Mesenchymal stem cell (in vitro differentiated cells and primary cell): ENCODE data around the gene HYAL2.

Experiments
- DNase-seq: peaks from one replicate; pipeline ENCODE4 v3.0.0-alpha.2; 2013
- H2AFZ ChIP-seq: one replicate; pipeline ENCODE4 v1.6.1; 2013; ENCODE audit warnings: low read depth, mild to moderate bottlenecking, control low read depth, inconsistent platforms, low read length, moderate library complexity
- H2AK5ac ChIP-seq: 2 replicates; pipeline ENCODE4 v1.6.1; 2013; ENCODE audit warnings: low read length, moderate library complexity, mild to moderate bottlenecking, inconsistent platforms; ENCODE audit not compliant: severe bottlenecking
- H2BK120ac ChIP-seq: one replicate; pipeline ENCODE4 v1.6.1; 2013; ENCODE audit warnings: low read depth, mild to moderate bottlenecking, inconsistent platforms, low read length, moderate library complexity
- H2BK12ac ChIP-seq, 2 experiments: one replicate each; pipeline ENCODE4 v1.6.1; 2013; ENCODE audit warnings: inconsistent platforms in 2 of 2, low read length in 2 of 2, mild to moderate bottlenecking in 2 of 2, moderate library complexity in 2 of 2, control low read depth in 1 of 2
- H2BK15ac ChIP-seq: one replicate; pipeline ENCODE4 v1.6.1; 2013; ENCODE audit warnings: mild to moderate bottlenecking, low read depth, inconsistent platforms; ENCODE audit not compliant: poor library complexity, severe bottlenecking
- H2BK5ac ChIP-seq: 2 replicates; pipeline ENCODE4 v1.6.1; 2013; ENCODE audit warnings: low read depth, mild to moderate bottlenecking, low read length, control low read depth, inconsistent platforms; ENCODE audit not compliant: poor library complexity, severe bottlenecking
- H3K14ac ChIP-seq, 2 experiments: one replicate each; pipeline ENCODE4 v1.6.1; 2013; ENCODE audit warnings: inconsistent platforms in 2 of 2, low read length in 2 of 2, control low read depth in 1 of 2, mild to moderate bottlenecking in 1 of 2, moderate library complexity in 1 of 2
- H3K18ac ChIP-seq, 2 experiments: one replicate each; pipeline ENCODE4 v1.6.1; 2013; ENCODE audit warnings: inconsistent platforms in 2 of 2, low read length in 2 of 2, control low read depth in 1 of 2, low read depth in 1 of 2, mild to moderate bottlenecking in 1 of 2
- H3K23ac ChIP-seq, 2 experiments: one replicate each; pipeline ENCODE4 v1.6.1; 2013; ENCODE audit warnings: inconsistent platforms in 2 of 2, low read length in 2 of 2, mild to moderate bottlenecking in 2 of 2, moderate library complexity in 2 of 2, control low read depth in 1 of 2
- H3K27ac ChIP-seq: 2 replicates; pipeline ENCODE4 v1.5.1; 2013; ENCODE audit warnings: mild to moderate bottlenecking, moderate library complexity, low read length, control low read depth, inconsistent platforms; ENCODE audit not compliant: poor library complexity, severe bottlenecking
- H3K27me3 ChIP-seq, 2 experiments: 2 replicates each; pipeline versions ENCODE4 v1.6.1 to v1.7.0; 2013; ENCODE audit warnings: low read length in 2 of 2, mild to moderate bottlenecking in 2 of 2, moderate library complexity in 2 of 2, control low read depth in 1 of 2, inconsistent platforms in 1 of 2; ENCODE audit not compliant: control insufficient read depth in 1 of 2, insufficient read depth in 1 of 2
- H3K36me3 ChIP-seq, 2 experiments: 2 replicates each; pipeline versions ENCODE4 v1.6.1 to v1.7.0; 2013; ENCODE audit warnings: low read length in 2 of 2, control low read depth in 1 of 2, inconsistent platforms in 1 of 2, low read depth in 1 of 2, mild to moderate bottlenecking in 1 of 2; ENCODE audit not compliant: insufficient read depth in 2 of 2, control insufficient read depth in 1 of 2
- H3K4ac ChIP-seq, 2 experiments: one replicate each; pipeline ENCODE4 v1.6.1; 2013; ENCODE audit warnings: inconsistent platforms in 2 of 2, low read length in 2 of 2, mild to moderate bottlenecking in 2 of 2, moderate library complexity in 2 of 2, control low read depth in 1 of 2, low read depth in 1 of 2
- H3K4me1 ChIP-seq: 2 replicates; pipeline ENCODE4 v1.6.1; 2013; ENCODE audit warnings: low read depth, low read length, control low read depth; ENCODE audit not compliant: control insufficient read depth, insufficient read depth
- H3K4me2 ChIP-seq: 2 replicates; pipeline ENCODE4 v1.6.1; 2013; ENCODE audit warnings: low read length, mild to moderate bottlenecking, inconsistent platforms; ENCODE audit not compliant: poor library complexity, severe bottlenecking
- H3K4me3 ChIP-seq, 2 experiments: 2 replicates each; pipeline versions ENCODE4 v1.5.1 to v1.7.0; 2013; ENCODE audit warnings: low read length in 2 of 2, mild to moderate bottlenecking in 2 of 2, control low read depth in 1 of 2, low read depth in 1 of 2; ENCODE audit not compliant: insufficient read depth in 1 of 2
- H3K79me1 ChIP-seq: replicated peaks from 2 replicates; pipeline ENCODE4 v1.6.1; 2013; ENCODE audit warnings: mild to moderate bottlenecking, control low read depth, low read length, inconsistent platforms; ENCODE audit not compliant: poor library complexity, severe bottlenecking
- H3K9ac ChIP-seq: 2 replicates; pipeline ENCODE4 v1.7.0; 2013; ENCODE audit warnings: mild to moderate bottlenecking, low read length, moderate library complexity
- H3K9me3 ChIP-seq: 2 replicates; pipeline ENCODE4 v1.7.0; 2013; ENCODE audit warnings: mild to moderate bottlenecking, low read length; ENCODE audit not compliant: control insufficient read depth
- H4K8ac ChIP-seq: one replicate; pipeline ENCODE4 v1.6.1; 2013; ENCODE audit warnings: inconsistent platforms, mild to moderate bottlenecking, low read length, moderate library complexity
- H4K91ac ChIP-seq: one replicate; pipeline ENCODE4 v1.6.1; 2013; ENCODE audit warnings: mild to moderate bottlenecking, low read length, inconsistent platforms
- WGBS: methylation state at CpG from one replicate; pipeline ENCODE4 v1.1.7; 2013; ENCODE audit warnings: mixed read lengths; 5-methylcytosine and 5-hydroxymethylcytosine counted together

Gene HYAL2

GRCh38 chr3:50352781-50353180, 30.2 kb upstream of the HYAL2 start:
- H2BK120ac ChIP-seq = no peak overlapping the region
- H3K79me1 ChIP-seq = peaks cover 43% of the 10 kb centered on the region
- no peak overlapping the region for H2BK12ac ChIP-seq
- H3K27ac ChIP-seq = peak overlapping the region; percentile 24
- H3K9ac ChIP-seq = peak overlapping the region; percentile 61
- H4K91ac ChIP-seq = no peak overlapping the region
- H2AFZ ChIP-seq = no peak overlapping the region
- H3K4me1 ChIP-seq = peaks cover 55% of the 10 kb centered on the region
- H3K23ac ChIP-seq = no peak overlapping the region
- no peak overlapping the region for H2AK5ac ChIP-seq
- H3K4me3 ChIP-seq = no peak overlapping the region
- no peak overlapping the region for H4K8ac ChIP-seq
- H3K14ac ChIP-seq = no peak overlapping the region
- no peak overlapping the region for H2BK5ac ChIP-seq
- H3K27me3 ChIP-seq = no peaks in the 10 kb centered on the region
- no peak overlapping the region for H3K4me2 ChIP-seq
- H3K9me3 ChIP-seq = no peaks in the 10 kb centered on the region
- H2BK15ac ChIP-seq = no peak overlapping the region
- no peak overlapping the region for H3K4ac ChIP-seq
- peak; percentile 47 for DNase-seq
- peaks cover 62 to 66% of the 10 kb centered on the region in 2 experiments for H3K36me3 ChIP-seq
- whole genome bisulfite sequencing = 86% methylated on average over 1 of the region's 2 CpGs
- no peak overlapping the region for H3K18ac ChIP-seq

GRCh38 chr3:50351323-50351697, 28.8 kb upstream of the HYAL2 start:
- H2BK15ac ChIP-seq = no peak overlapping the region
- H4K8ac ChIP-seq = peak overlapping the region; percentile 15
- no peak overlapping the region for H3K23ac ChIP-seq
- H2BK120ac ChIP-seq = no peak overlapping the region
- H3K18ac ChIP-seq = no peak overlapping the region
- no peak overlapping the region for H2BK12ac ChIP-seq
- peak overlapping the region; percentile 27 for H2AK5ac ChIP-seq
- peak overlapping the region; percentile 66 for H3K4me2 ChIP-seq
- H3K4me3 ChIP-seq = peak overlapping the region; percentile 87 to 96
- H3K9me3 ChIP-seq = no peaks in the 10 kb centered on the region
- peaks cover 56 to 57% of the 10 kb centered on the region in 2 experiments for H3K36me3 ChIP-seq
- H3K27me3 ChIP-seq = no peaks in the 10 kb centered on the region
- no peak overlapping the region for H3K14ac ChIP-seq
- no peak overlapping the region for H2BK5ac ChIP-seq
- DNase-seq = no peak
- no peak overlapping the region for H2AFZ ChIP-seq
- H3K9ac ChIP-seq = peak overlapping the region; percentile 90
- WGBS = 87% methylated on average over 11 of the region's 11 CpGs
- H4K91ac ChIP-seq = peak overlapping the region; percentile 21
- peaks cover 42% of the 10 kb centered on the region for H3K4me1 ChIP-seq
- no peak overlapping the region for H3K27ac ChIP-seq
- no peak overlapping the region for H3K4ac ChIP-seq
- peaks cover 43% of the 10 kb centered on the region for H3K79me1 ChIP-seq

- peak within 1 kb of the TSS; percentile 95 for H2AFZ ChIP-seq
- H3K4ac ChIP-seq = peak within 1 kb of the TSS; percentile 69 to 90
- H3K4me1 ChIP-seq = peaks cover 38% of the 10 kb centered on the region
- H4K91ac ChIP-seq = peak within 1 kb of the TSS; percentile 85
- H2BK15ac ChIP-seq = no peak within 1 kb of the TSS
- peak within 1 kb of the TSS; percentile 90 to 99 for H3K18ac ChIP-seq
- H2BK5ac ChIP-seq = peak within 1 kb of the TSS; percentile 84
- 1% methylated on average over 64 of the region's 64 CpGs for WGBS
- no peaks in the 10 kb centered on the region for H3K9me3 ChIP-seq
- peak within 1 kb of the TSS; percentile 91 for H3K27ac ChIP-seq
- peak within 1 kb of the TSS; percentile 87 to 96 for H3K4me3 ChIP-seq
- no peak within 1 kb of the TSS for H3K23ac ChIP-seq
- H3K27me3 ChIP-seq = no peaks in the 10 kb centered on the region
- H3K14ac ChIP-seq = peak within 1 kb of the TSS in 1 of 2 experiments; percentile 98
- H2BK12ac ChIP-seq = peak within 1 kb of the TSS in 1 of 2 experiments; percentile 91
- H3K4me2 ChIP-seq = peak within 1 kb of the TSS; percentile 72
- peak within 1 kb of the TSS; percentile 27 for H2AK5ac ChIP-seq
- peak within 1 kb of the TSS; percentile 93 for H4K8ac ChIP-seq
- DNase-seq = peak; percentile 96
- H3K36me3 ChIP-seq = peaks cover 50 to 51% of the 10 kb centered on the region in 2 experiments
- no peak within 1 kb of the TSS for H2BK120ac ChIP-seq
- H3K79me1 ChIP-seq = peaks cover 43% of the 10 kb centered on the region
- H3K9ac ChIP-seq = peak within 1 kb of the TSS; percentile 90
These were observed 28.2 kb upstream of the HYAL2 start, which contains the start of the genes CYB561D2 and NPRL2 for GRCh38 chr3:50350527-50351322. TSS of gene CYB561D2 (plus strand) at chr3:50350862. CDS start at chr3:50351434, 572 bp downstream. TSS of gene NPRL2 (minus strand) at chr3:50350775. CDS start at chr3:50350652, 123 bp downstream.

GRCh38 chr3:50350213-50350526, 27.6 kb upstream of the HYAL2 start:
- H3K18ac ChIP-seq = peak overlapping the region; percentile 12 to 14
- peak overlapping the region; percentile 90 for H3K9ac ChIP-seq
- H2AK5ac ChIP-seq = peak overlapping the region; percentile 27
- whole genome bisulfite sequencing = 32% methylated on average over 7 of the region's 7 CpGs
- H3K4me3 ChIP-seq = peak overlapping the region; percentile 87 to 96
- H3K4me2 ChIP-seq = peak overlapping the region; percentile 72
- H2BK12ac ChIP-seq = no peak overlapping the region
- peak overlapping the region in 1 of 2 experiments; percentile 60 for H3K4ac ChIP-seq
- no peak overlapping the region for H2BK120ac ChIP-seq
- H3K27me3 ChIP-seq = no peaks in the 10 kb centered on the region
- H3K9me3 ChIP-seq = no peaks in the 10 kb centered on the region
- H4K8ac ChIP-seq = peak overlapping the region; percentile 54
- peaks cover 38% of the 10 kb centered on the region for H3K4me1 ChIP-seq
- peaks cover 44 to 46% of the 10 kb centered on the region in 2 experiments for H3K36me3 ChIP-seq
- DNase-seq = no peak
- no peak overlapping the region for H2BK5ac ChIP-seq
- H2AFZ ChIP-seq = peak overlapping the region; percentile 7
- peaks cover 41% of the 10 kb centered on the region for H3K79me1 ChIP-seq
- H2BK15ac ChIP-seq = no peak overlapping the region
- peak overlapping the region in 1 of 2 experiments; percentile 22 for H3K14ac ChIP-seq
- H4K91ac ChIP-seq = no peak overlapping the region
- H3K23ac ChIP-seq = no peak overlapping the region
- H3K27ac ChIP-seq = no peak overlapping the region
